Activated CD8-positive, alpha-beta memory T cell treated with anti-CD3 and anti-CD28 coated beads for 4 hours (primary cell): ENCODE measurements around the gene SYNJ2.
A peak's percentile ranks its signal among the peaks of the same experiment; 100 is the strongest.
"Not testable (repeated sequence)": the region's sequence is repeated elsewhere in the genome, so short reads cannot be mapped to it uniquely, and the experiment has no call there.

ENCODE experiments used
- DNase-seq, 2 donors: peaks; one replicate each; pipeline ENCODE4 v3.0.0-alpha.2; 2020; ENCODE audit warnings: low read depth in 2 of 2

The SYNJ2 gene

DNA sequence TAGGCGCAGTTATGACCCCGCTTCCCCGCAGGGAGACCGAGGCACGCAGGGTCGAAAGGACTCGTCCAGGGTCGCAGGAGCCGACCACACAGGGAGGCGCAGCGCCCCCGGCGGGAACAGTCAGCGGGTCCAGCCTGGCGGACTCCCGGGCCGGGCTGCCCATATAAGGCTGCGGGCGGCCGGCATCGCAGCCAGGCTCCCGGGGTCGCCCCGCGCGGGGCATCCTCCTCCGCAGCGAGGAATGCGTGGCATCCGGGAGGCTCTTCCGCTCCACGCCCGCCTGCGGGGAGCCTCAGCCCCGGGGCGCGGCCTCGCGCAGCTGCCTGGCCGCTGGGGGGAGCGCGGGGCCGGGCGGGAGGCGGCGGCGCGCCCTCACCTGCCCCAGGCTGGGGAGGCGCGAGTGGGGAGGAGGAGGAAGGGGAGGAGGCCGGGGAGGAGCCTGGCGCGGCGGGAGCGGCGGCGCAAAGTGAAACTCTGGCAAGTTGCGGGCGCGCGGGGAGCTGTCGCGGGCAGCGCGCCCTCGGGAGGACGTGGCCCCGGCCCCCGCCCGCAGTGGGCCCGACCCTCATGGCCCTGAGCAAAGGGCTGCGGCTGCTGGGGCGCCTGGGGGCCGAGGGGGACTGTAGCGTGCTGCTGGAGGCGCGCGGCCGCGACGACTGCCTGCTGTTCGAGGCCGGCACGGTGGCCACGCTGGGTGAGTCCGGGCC is at the start of gene SYNJ2:
Gene SYNJ2 (plus strand): TSS at position 469 of the 707 bp plus-strand sequence. CDS start 99 bp downstream, at position 568.
- DNase-seq: peak; percentile 64 to 72

GRCh38 chr6:157935786-157936185 is 45.9 kb upstream of the SYNJ2 start:
- no peak for DNase-seq

GRCh38 chr6:157937318-157937717 is 44.3 kb upstream of the SYNJ2 start:
- no peak for DNase-seq

GRCh38 chr6:157937916-157938315 is 43.7 kb upstream of the SYNJ2 start:
- DNase-seq: no peak

DNA sequence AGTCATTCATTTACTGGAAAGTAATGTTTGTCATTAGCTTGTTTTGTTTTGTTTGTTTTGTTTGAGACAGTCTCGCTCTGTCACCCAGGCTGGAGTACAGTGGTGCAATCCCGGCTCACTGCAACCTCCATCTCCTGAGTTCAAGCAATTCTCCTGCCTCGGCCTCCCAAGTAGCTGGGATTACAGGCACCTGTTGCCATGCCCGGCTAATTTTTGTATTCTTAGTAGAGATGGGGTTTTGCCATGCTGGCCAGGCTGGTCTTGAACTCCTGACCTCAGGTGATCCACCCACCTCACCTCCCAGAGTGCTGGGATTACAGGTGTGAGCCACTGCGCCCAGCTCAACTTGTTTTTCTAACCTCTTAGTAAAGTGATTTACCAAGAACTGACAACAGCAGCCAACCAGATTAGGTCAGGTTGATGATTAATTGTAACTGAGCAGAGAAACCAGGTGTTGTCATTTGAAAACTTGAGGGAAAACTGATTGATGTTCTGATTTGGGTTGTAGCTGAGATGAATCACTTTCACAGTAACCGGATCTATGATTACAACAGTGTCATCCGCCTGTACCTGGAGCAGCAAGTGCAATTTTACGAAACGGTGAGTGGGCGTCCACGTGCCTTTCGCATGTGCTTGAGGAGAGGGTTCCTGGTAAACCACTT is 41.2 kb upstream of the SYNJ2 start:
- DNase-seq: not testable (repeated sequence)

DNA sequence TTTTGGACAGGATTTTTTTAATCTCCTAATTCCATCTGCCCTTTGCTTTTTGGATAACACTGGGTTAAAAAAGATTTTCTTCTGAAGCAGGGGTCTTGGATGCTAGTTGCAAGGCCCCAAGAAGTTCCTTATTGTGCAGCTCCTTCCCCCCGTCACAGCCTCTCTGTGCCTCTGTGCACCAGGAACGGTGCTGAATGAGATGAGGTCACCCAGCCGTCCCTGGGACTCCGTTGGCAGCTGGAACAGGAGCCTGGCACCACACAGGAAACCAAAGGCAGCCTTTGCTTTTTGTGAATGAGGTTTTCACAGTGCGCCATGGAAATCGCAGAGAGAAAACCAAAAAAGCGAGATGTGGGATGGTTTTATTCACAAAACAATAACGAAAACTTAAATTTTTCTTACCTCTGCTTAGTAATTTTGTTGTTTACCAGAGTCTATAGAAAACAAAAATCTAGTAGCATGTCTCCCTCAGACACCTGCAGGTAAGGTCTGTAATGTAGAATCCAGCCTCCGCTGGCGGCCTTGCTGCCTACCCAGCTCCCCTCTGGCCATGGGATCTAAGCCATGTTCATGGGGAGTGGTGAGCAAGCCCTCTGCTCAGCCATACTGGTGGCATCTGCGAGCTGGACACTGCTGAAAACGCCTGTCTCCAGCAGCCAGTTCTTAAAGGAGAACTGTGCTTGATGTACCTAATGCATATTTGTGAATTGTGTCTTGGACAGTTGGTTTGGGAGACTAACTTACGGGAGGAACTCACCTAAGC is 40.4 kb upstream of the SYNJ2 start:
- DNase-seq: no peak

GRCh38 chr6:157942351-157942750 is 39.3 kb upstream of the SYNJ2 start:
- DNase-seq: no peak

- no peak for DNase-seq
Measured at GRCh38 chr6:157943249-157943963, 38.3 kb upstream of the SYNJ2 start.

DNA sequence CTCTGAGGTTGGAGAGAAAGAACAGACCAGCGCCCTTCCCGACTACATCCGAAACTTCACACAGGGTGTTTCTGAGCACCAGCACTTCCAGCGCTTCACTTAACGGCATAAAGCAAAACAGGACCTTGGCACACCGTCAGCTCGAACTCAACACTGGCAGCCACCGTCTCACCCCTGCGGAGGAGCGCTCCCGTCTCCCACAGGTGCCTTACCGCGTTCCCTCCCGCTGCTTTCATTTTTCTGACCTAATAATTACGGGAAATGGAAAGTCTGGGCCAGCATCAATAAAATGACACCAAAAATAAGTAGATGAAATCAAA is 37.7 kb upstream of the SYNJ2 start:
- no peak for DNase-seq

DNA sequence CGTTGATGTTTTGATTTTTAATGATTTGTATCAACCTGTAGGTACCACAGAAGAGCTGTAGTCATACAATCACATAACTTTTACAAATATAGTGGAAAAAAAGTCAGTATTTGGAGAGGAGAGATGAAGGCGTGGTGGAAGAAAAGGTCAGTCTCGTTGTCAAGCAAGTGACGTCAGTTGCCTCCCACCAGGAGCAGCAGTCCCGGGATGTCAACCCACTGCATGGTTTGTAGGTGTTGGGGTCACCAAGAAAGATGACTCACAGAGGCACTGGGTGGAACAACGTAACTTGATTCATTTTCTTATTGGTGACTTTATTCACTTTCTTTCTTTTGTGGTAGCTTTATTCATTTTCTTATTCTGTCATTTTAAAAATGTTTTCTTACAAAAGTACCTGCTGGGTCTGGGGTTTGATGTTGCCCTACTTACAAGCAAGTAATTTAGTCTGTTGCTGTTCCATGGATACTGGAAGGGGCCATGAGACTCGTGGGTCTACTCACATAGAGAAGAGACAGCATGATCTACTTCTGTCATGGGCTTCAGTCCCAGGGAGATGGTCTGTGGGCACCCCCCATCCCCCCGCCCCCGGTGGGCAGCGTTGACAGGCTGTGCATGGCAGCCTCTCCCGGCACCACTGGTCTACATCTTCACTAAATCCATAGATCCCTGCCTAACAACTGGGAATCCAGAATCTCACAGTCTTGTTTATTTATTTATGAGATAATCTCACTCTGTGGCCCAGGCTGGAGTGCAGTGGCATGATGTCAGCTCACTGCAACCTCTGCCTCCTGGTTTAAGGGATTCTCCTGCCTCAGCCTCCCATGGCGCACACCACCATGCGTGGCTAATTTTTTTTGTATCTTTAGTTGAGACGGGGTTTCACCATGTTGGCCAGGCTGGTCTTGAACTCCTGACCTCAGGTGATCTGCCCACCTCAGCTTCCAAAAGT is 36.4 kb upstream of the SYNJ2 start:
- DNase-seq: peak; percentile 35 to 44

DNA sequence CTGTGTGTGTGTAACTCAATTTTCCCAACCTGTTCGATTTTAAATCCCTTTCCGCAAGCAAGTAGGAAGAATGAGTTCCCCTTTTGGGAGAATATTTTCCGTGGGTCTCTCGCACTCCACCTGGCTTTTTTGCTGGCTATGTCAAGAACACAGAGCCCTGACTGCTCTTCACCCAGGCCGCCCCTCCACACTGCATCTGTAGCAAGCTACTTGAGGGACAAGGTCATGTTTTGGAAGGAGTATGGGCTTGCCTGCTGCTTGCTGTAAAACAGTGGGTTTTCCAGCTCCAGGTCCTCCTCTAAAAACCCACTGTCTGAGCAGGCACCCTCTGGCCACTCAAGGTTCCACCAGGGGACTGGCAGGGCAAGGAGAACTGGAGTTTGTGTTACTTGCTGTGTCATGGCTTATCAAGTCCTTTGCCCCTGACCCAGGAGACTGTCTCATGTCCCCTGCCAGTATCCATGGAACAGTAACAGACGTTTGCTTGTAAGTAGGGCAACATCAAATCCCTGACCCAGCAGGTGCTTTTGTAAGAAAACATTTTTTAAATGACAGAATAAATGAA is 35.5 kb upstream of the SYNJ2 start:
- no peak for DNase-seq

- no peak for DNase-seq
Measured at GRCh38 chr6:157946865-157947532, 34.7 kb upstream of the SYNJ2 start.

GRCh38 chr6:157950899-157951298 is 30.8 kb upstream of the SYNJ2 start:
- DNase-seq: not testable (repeated sequence)

DNA sequence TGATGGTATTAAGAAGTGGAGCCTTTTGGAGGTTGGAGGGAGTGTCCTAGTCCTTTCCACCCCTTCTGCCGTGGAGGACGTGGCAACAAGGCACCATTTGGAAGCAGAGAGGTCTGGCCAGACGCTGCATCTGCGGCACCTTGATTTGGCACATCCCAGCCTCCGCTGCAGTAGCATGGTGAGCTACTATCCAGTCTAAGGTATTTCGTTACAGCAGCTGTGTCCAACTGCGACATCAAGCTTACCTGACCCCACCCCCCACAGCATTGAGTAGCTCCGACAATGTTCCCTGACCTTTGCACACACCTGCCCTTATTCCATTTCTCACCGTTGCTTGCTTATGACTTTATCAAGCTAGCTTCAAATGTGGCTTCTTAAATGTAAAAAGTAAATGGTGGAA is 29.8 kb upstream of the SYNJ2 start:
- no peak for DNase-seq

DNA sequence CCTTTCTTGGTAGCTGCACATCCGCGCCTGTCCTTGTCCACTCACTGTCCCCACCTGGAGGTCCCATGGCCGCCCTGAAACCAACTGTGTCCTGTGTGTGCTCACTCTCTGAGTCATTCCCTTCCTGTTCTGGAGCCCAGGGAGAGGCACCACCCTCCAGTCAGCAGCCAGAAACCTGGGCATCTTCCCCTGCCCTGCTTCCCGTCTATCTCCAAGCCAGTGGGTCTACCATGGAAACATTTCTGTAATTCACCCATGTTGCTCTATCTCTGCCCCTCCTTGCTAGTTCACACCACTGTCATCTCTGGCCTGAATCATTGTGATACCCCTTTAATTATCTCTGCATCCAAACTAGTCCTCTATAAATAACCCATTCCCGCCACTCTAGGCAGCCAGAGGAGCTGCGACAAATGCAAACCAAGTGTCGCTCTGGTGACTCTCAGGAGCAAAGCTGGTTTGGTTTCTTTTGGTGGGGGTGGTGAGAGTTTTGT is 28.8 kb upstream of the SYNJ2 start:
- DNase-seq: no peak

DNA sequence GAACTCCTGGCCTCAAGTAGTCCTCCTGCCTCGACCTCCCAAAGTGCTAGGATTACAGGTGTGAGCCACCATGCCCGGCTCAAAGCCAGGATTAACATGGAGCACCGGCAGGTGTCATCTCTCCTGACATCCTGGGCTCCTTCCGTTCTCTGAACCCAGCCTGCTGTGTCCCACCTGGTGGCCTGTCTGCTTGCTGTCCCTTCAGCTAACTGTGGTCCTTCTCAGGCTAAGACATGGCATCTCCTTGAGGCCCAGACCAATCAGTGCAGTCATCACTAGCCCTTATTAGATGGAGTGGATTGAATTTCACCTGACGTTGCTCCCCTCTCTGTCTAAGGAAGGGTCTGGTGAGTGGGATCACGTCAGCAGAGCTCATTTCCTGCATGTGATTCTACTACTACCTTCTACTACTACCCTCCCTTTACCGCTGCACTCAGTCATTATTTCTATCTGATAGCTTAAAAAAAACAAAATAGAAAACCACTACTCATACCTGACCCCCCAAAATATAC is 28.0 kb upstream of the SYNJ2 start:
- DNase-seq: no peak

GRCh38 chr6:157954150-157955117 is 27.2 kb upstream of the SYNJ2 start:
- no peak for DNase-seq

DNA sequence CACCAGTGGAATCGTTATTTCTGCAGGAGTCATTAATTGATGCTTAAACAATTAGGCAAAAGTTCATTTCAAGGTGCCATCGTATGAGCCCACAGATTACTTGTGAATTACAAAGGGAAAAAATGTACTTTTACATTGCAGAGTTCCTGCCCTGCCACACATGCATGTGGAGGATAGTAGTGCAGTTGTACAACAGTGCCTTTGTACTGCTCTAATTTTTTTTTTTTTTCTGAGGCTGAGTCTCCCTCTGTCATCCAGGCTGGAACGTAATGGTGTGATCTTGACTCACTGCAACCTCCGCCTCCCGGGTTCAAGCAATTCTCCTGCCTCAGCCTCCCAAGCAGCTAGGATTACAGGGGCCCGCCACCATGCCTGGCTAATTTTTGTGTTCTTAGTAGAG is 26.0 kb upstream of the SYNJ2 start:
- no peak for DNase-seq
